HepG2 (cell line): ENCODE results near the gene FLAD1. TPM values are rescaled to one million over a fixed set of nuclear protein-coding genes. Genes with fewer than 3 reads are reported as not detected.
A peak's percentile ranks its signal among the peaks of the same experiment; 100 is the strongest.

ENCODE experiments used
- AGO1 ChIP-seq: fragments of 200-400 bp; formaldehyde crosslinking; IDR thresholded peaks from 2 replicates; pipeline ENCODE4 v1.6.1; 2017; ENCODE audit warnings: mild to moderate bottlenecking, low read depth, low read length, moderate library complexity; ENCODE audit not compliant: poor library complexity, severe bottlenecking
- ATF7-NPFF ChIP-seq: sonication (generic); formaldehyde crosslinking; IDR thresholded peaks from 2 replicates; pipeline ENCODE4 v1.8.1; 2023; ENCODE audit warnings: mild to moderate bottlenecking, low read depth, missing genetic modification reagents, moderate library complexity
- BCL6 ChIP-seq: IDR thresholded peaks from 2 replicates; pipeline ENCODE4 v1.6.1; 2016; ENCODE audit warnings: missing genetic modification reagents, missing compliant biosample characterization
- EHMT2 ChIP-seq: fragments of 200-600 bp; sonication (generic); IDR thresholded peaks from 2 replicates; pipeline ENCODE4 v1.7.0; 2017; ENCODE audit warnings: antibody characterized with exemption, low read depth, low read length, borderline replicate concordance
- HNF4G ChIP-seq, 2 experiments: sonication (generic) in 1 of 2; formaldehyde crosslinking in 1 of 2; IDR thresholded peaks; 2 replicates each; pipeline versions ENCODE4 v1.4.0 to v1.6.1; 2011 to 2020; ENCODE audit warnings: borderline replicate concordance in 2 of 2, low read depth in 2 of 2, mild to moderate bottlenecking in 2 of 2, low read length in 1 of 2, missing genetic modification reagents in 1 of 2, moderate library complexity in 1 of 2
- HOXA3 ChIP-seq: sonication (generic); formaldehyde crosslinking; IDR thresholded peaks from 2 replicates; pipeline ENCODE4 v1.5.0; 2020; ENCODE audit warnings: missing genetic modification reagents
- IRX3 ChIP-seq: sonication (generic); formaldehyde crosslinking; IDR thresholded peaks from 2 replicates; pipeline ENCODE4 v1.8.1; 2023; ENCODE audit warnings: mild to moderate bottlenecking, low read depth, missing genetic modification reagents, borderline replicate concordance
- JUNB ChIP-seq: sonication (generic); formaldehyde crosslinking; IDR thresholded peaks from 2 replicates; pipeline ENCODE4 v1.8.0; 2022; ENCODE audit warnings: missing genetic modification reagents, mild to moderate bottlenecking, borderline replicate concordance
- KAT7 ChIP-seq: IDR thresholded peaks from 2 replicates; pipeline ENCODE4 v1.6.1; 2018; ENCODE audit warnings: borderline replicate concordance, missing compliant biosample characterization
- MED1 ChIP-seq: sonication (generic); formaldehyde crosslinking; IDR thresholded peaks from 2 replicates; pipeline ENCODE4 v1.4.0; 2020; ENCODE audit warnings: missing genetic modification reagents
- MIER3 ChIP-seq: IDR thresholded peaks from 2 replicates; pipeline ENCODE4 v1.6.1; 2016; ENCODE audit warnings: missing compliant biosample characterization, borderline replicate concordance
- MIXL1 ChIP-seq: IDR thresholded peaks from 2 replicates; pipeline ENCODE4 v1.6.1; 2016
- NFKB2 ChIP-seq: sonication (generic); formaldehyde crosslinking; IDR thresholded peaks from 2 replicates; pipeline ENCODE4 v1.4.0; 2020; ENCODE audit warnings: missing genetic modification reagents, borderline replicate concordance
- PHB2 ChIP-seq: fragments of 450-650 bp; IDR thresholded peaks from 2 replicates; pipeline ENCODE4 v1.6.1; 2018; ENCODE audit not compliant: partially characterized antibody
- PHF8 ChIP-seq: sonication (generic); formaldehyde crosslinking; IDR thresholded peaks from 2 replicates; pipeline ENCODE4 v1.5.0; 2020; ENCODE audit warnings: missing genetic modification reagents
- RAD21 ChIP-seq: fragments of 450-650 bp; formaldehyde crosslinking; IDR thresholded peaks from 2 replicates; pipeline ENCODE4 v1.5.0; 2020; ENCODE audit warnings: mild to moderate bottlenecking
- REXO4 ChIP-seq: sonication (generic); formaldehyde crosslinking; IDR thresholded peaks from 2 replicates; pipeline ENCODE4 v1.8.0; 2022; ENCODE audit warnings: missing genetic modification reagents, mild to moderate bottlenecking, borderline replicate concordance
- SNRNP70 ChIP-seq: fragments of 200-400 bp; formaldehyde crosslinking; IDR thresholded peaks from 2 replicates; pipeline ENCODE4 v1.6.1; 2017; ENCODE audit warnings: mild to moderate bottlenecking, low read depth, low read length, moderate library complexity
- TSC22D2 ChIP-seq: sonication (generic); formaldehyde crosslinking; IDR thresholded peaks from 2 replicates; pipeline ENCODE4 v1.5.1; 2020; ENCODE audit warnings: missing genetic modification reagents, mild to moderate bottlenecking, borderline replicate concordance
- ZNF136 ChIP-seq: sonication (generic); formaldehyde crosslinking; IDR thresholded peaks from 2 replicates; pipeline ENCODE4 v1.8.1; 2022; ENCODE audit warnings: low read depth, mild to moderate bottlenecking, moderate library complexity, missing genetic modification reagents
- ZNF292 ChIP-seq: sonication (generic); formaldehyde crosslinking; IDR thresholded peaks from 2 replicates; pipeline ENCODE4 v1.8.1; 2022; ENCODE audit warnings: mild to moderate bottlenecking, low read depth, missing genetic modification reagents, borderline replicate concordance
- ZNF44 ChIP-seq: sonication (generic); formaldehyde crosslinking; IDR thresholded peaks from 2 replicates; pipeline ENCODE4 v1.5.1; 2020; ENCODE audit warnings: mild to moderate bottlenecking, missing genetic modification reagents
- ZNF446 ChIP-seq: sonication (generic); formaldehyde crosslinking; IDR thresholded peaks from 2 replicates; pipeline ENCODE4 v1.5.0; 2020; ENCODE audit warnings: mild to moderate bottlenecking, missing genetic modification reagents
- ZNF550 ChIP-seq: sonication (generic); formaldehyde crosslinking; IDR thresholded peaks from 2 replicates; pipeline ENCODE4 v1.4.0; 2020; ENCODE audit warnings: mild to moderate bottlenecking, missing genetic modification reagents, borderline replicate concordance
- ZNF562 ChIP-seq: sonication (generic); formaldehyde crosslinking; IDR thresholded peaks from 2 replicates; pipeline ENCODE4 v1.8.0; 2022; ENCODE audit warnings: missing genetic modification reagents, borderline replicate concordance
- ZNF746 ChIP-seq: sonication (generic); formaldehyde crosslinking; IDR thresholded peaks from 2 replicates; pipeline ENCODE4 v1.8.0; 2022; ENCODE audit warnings: mild to moderate bottlenecking, missing genetic modification reagents
- polyA plus RNA-seq, 8 experiments: library from polyadenylated mRNA; depleted of rRNA in 3 of 8; stranded (reverse) in 7 of 8; unstranded in 1 of 8; fragments of >200 nt; fragmentation: Illumina TruSeq in 4 of 8; extraction: Trizol in 4 of 8; gene quantifications; 2 replicates each; pipeline versions ENCODE4 v1.2.1 to v1.2.3, GENCODE V29; 2011 to 2016; ENCODE audit warnings: low read depth in 4 of 8, missing spikeins in 1 of 8, mixed read lengths in 1 of 8; ENCODE audit not compliant: insufficient read depth in 1 of 8
- total RNA-seq, 5 experiments: library from RNA; depleted of rRNA; stranded (reverse); fragments of >200 nt; fragmentation: Illumina TruSeq; extraction: Trizol; gene quantifications; 2 replicates each; pipeline ENCODE4 v1.2.3, GENCODE V29; 2016; ENCODE audit warnings: low read depth in 1 of 5
- TF ChIP-seq, protein P1 (sequence below): sonication (generic); formaldehyde crosslinking; IDR thresholded peaks from 2 replicates; pipeline ENCODE4 v1.4.0; 2020; ENCODE audit warnings: missing genetic modification reagents
- TF ChIP-seq, protein P2 (sequence below): sonication (generic); formaldehyde crosslinking; IDR thresholded peaks from 2 replicates; pipeline ENCODE4 v1.5.0; 2020; ENCODE audit warnings: missing genetic modification reagents, mild to moderate bottlenecking, borderline replicate concordance
- TF ChIP-seq, protein P3 (sequence below): sonication (generic); formaldehyde crosslinking; IDR thresholded peaks from 2 replicates; pipeline ENCODE4 v1.4.0; 2020; ENCODE audit warnings: missing genetic modification reagents

FLAD1 gene
- total and polyA plus RNA-seq, 2 of the 13 experiments (the other 11 are each of a cell fraction or from before 2014, with no cell fraction given) = 25.9 to 32.8 TPM

DNA sequence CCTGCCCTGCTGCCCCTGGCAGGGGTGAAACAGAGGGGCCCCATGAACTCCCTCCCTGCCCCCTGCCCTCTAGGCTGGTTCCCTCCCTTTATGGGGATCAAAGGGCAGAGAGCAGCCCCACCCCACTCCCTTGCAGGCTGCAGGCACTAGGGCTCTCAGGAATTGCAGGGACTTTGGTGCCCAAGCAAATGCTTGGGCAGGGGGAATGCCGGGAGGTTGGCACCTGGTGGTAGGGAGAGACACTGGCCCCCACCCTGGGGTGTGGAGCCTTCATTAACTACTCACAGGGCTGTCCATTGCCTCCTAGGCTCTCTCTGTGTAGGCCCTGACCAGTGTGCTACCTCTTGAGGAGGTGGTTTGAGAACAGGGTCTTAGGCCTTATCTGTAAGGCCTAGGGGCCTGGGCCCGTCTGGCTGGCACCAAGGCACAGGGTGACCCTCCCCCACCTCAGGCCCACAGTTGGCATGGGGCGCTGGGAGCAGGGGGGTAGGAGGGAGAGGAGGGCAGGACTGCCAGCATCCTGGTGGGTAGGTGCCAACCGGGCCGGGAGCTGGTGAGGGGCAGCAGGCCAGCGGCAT, 24.2 kb downstream of the FLAD1 start (continued):
- TF ChIP-seq HOXA3 (CRISPR knock-in tag) = 0 out of 2 replicates have a peak, but pooled peaks have one; percentile 18
- TF ChIP-seq ZNF746 (CRISPR knock-in tag) = no peak
- no peak for TF ChIP-seq PHF8
- no peak for TF ChIP-seq KAT7 (CRISPR knock-in tag)
- TF ChIP-seq, protein P1, sequence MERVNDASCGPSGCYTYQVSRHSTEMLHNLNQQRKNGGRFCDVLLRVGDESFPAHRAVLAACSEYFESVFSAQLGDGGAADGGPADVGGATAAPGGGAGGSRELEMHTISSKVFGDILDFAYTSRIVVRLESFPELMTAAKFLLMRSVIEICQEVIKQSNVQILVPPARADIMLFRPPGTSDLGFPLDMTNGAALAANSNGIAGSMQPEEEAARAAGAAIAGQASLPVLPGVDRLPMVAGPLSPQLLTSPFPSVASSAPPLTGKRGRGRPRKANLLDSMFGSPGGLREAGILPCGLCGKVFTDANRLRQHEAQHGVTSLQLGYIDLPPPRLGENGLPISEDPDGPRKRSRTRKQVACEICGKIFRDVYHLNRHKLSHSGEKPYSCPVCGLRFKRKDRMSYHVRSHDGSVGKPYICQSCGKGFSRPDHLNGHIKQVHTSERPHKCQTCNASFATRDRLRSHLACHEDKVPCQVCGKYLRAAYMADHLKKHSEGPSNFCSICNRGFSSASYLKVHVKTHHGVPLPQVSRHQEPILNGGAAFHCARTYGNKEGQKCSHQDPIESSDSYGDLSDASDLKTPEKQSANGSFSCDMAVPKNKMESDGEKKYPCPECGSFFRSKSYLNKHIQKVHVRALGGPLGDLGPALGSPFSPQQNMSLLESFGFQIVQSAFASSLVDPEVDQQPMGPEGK (CRISPR knock-in tag) = peak; percentile 79
- no peak for TF ChIP-seq RAD21 (CRISPR knock-in tag)
- TF ChIP-seq IRX3 = no peak
- no peak for TF ChIP-seq JUNB (CRISPR knock-in tag)
- TF ChIP-seq SNRNP70 = no peak
- no peak for TF ChIP-seq MED1 (CRISPR knock-in tag)
- TF ChIP-seq PHB2 = no peak
- no peak for TF ChIP-seq ZNF550
- no peak for TF ChIP-seq EHMT2
- TF ChIP-seq REXO4 = no peak
- TF ChIP-seq, protein P2, sequence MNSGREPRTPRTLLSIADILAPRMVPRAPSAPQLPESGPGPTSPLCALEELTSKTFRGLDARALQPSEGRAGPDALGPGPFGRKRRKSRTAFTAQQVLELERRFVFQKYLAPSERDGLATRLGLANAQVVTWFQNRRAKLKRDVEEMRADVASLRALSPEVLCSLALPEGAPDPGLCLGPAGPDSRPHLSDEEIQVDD (CRISPR knock-in tag) = no peak
- TF ChIP-seq ZNF562 = no peak
- TF ChIP-seq ZNF44 = no peak
- TF ChIP-seq HNF4G (IDR thresholded peaks at IDR 0.05; ENCODE audit: borderline replicate concordance, low read depth, low read length) = peak; percentile 85
- 0 out of 2 replicates have a peak, but pooled peaks have one; percentile 27 for TF ChIP-seq HNF4G (CRISPR knock-in tag; IDR thresholded peaks at IDR 0.05; ENCODE audit: borderline replicate concordance, low read depth)
- TF ChIP-seq, protein P3, sequence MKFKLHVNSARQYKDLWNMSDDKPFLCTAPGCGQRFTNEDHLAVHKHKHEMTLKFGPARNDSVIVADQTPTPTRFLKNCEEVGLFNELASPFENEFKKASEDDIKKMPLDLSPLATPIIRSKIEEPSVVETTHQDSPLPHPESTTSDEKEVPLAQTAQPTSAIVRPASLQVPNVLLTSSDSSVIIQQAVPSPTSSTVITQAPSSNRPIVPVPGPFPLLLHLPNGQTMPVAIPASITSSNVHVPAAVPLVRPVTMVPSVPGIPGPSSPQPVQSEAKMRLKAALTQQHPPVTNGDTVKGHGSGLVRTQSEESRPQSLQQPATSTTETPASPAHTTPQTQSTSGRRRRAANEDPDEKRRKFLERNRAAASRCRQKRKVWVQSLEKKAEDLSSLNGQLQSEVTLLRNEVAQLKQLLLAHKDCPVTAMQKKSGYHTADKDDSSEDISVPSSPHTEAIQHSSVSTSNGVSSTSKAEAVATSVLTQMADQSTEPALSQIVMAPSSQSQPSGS = no peak
- no peak for TF ChIP-seq NFKB2 (CRISPR knock-in tag)
- no peak for TF ChIP-seq BCL6 (CRISPR knock-in tag)
- no peak for TF ChIP-seq ZNF446 (CRISPR knock-in tag)
- TF ChIP-seq ATF7-NPFF = no peak
- TF ChIP-seq ZNF292 = no peak
- TF ChIP-seq AGO1 = no peak
- no peak for TF ChIP-seq MIER3 (CRISPR knock-in tag)
- no peak for TF ChIP-seq ZNF136
- no peak for TF ChIP-seq MIXL1 (CRISPR knock-in tag)
- no peak for TF ChIP-seq TSC22D2 (CRISPR knock-in tag)
